HG03571 (cell line): ENCODE results near the gene ARL10.

ENCODE experiments used
- ATAC-seq: cut with Tn5 transposase; IDR thresholded peaks from one replicate; pipeline ENCODE4 v1.9.1; 2021; ENCODE audit not compliant: unreplicated experiment

The ARL10 gene

DNA sequence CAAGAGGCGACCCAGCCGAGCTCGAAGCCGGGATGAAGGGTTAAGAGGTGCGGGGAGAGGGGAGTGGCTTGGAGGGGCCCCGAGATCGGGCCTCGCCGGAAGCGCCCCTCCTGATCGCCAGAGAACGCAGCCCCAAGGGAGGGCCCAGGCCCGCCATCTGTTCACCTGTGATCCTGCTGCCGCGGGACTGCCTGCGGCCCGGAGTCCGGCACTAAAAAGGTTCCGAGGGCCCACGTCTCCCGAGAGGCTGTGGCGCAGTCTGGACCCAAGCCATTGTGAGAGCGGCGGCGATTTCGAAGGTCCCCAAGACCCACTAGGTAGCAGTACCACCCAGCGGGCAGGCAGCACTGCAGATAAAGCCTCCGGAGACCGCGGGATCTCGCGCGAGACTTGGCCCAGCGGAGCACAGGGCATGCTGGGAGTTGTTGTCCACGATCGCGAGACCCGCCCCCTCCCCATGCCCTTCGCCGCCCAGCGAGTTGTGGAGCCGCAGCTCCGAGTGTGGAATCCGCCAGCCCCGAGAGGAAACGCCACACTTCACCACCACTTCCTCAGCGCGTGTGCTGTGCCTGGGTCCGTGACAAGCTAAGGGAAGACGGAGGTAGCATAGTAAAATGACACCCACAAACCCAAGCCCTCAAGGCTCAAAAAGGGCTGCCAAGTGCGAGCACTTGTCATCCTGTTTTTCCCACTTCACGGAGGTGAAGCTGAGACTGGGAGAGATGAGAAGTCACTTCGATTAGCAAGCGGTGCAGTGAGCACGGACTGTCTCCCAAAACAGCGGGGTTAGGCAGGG is 3.7 kb upstream of the ARL10 start, which contains the start of gene KIAA1191:
KIAA1191 (minus strand) TSS at position 328 of the 796 bp plus-strand sequence. CDS start 2,256 bp downstream, outside the sequence.
- peak; percentile 87 for ATAC-seq

DNA sequence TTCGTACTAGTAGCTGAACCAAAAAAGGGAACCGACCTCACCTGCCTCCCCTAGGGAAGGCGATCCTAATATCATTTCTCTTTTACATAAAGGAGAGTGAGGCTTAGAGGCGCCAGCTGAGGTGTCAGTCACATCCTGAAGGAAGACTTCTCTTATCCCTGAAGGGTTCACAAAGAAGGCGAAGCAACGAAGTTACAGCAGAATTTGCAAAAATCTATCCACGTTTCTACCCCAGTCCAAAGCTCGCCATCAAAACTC is 3.1 kb upstream of the ARL10 start:
- peak; percentile 1 for ATAC-seq

DNA sequence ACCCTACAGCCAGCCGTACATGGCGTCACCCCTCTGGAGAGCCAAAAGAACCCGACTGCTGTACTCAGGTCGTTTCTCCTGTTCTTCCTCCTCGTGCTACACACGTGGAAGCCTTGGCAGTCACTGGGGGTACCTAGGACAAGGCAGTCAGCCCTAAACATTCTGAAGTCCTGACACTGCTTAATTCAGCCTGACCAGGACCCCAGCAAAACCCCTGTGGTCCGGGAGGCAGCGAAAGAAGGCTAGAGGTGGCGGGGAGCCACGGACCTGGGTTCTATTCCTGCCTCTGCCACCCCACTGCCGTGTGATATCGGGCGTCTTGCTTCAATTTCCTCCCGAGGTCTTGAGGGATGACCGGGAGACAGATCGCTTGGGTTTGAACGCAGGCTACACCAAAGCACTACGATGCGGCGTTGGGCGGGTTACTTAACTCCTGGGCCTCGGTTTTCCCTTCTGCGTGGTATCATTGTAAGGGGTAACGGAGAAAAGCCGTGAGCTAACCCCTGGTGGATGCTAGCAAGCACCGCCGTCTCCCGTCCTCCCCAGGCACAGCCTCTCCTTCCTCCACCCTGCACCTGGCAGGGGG is 429 bp upstream of the ARL10 start:
- no peak for ATAC-seq

DNA sequence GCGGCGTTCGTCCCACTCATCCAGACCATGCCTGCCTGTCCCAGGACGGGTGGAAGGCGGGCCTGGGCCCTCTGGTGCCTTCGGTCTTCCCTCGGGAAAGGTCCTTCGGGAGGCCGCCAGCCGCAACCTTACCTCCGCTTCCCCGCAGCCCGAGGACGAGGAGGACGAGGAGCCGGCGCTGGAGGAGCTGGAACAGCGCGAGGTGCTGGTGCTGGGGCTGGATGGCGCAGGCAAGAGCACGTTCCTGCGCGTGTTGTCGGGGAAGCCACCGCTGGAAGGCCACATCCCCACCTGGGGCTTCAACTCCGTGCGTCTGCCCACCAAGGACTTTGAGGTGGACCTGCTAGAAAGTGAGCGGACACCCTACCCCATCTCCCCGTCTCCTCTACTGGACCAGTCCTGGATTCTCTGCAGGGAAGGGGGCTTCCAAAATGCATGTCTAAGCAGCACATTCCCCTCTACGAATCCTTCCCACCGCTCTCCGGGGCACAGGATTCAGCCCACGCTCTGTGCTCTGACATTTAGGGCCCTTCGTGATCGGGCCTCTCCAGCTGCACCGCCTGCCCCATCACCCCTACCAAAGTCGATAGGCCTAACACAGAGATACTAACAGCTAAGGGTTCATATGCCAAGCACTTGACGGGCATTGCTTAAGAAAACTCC is 1.1 kb downstream of the ARL10 start:
- ATAC-seq = no peak

DNA sequence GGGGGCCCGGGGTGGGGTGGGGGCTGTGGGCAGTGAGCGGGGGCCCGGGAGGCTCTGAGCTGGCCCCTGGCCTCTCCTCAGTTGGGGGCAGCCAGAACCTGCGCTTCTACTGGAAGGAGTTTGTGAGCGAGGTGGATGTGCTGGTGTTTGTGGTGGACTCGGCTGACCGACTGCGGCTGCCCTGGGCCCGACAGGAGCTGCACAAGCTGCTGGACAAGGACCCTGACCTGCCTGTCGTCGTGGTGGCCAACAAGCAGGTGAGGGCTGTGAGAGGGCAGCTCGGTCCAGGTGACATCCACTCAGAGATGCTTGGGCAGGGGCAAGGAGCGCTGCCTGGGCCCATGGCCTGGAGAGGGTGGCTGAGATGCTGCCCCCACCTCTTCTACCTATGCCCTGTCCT is 3.4 kb downstream of the ARL10 start:
- ATAC-seq = no peak

DNA sequence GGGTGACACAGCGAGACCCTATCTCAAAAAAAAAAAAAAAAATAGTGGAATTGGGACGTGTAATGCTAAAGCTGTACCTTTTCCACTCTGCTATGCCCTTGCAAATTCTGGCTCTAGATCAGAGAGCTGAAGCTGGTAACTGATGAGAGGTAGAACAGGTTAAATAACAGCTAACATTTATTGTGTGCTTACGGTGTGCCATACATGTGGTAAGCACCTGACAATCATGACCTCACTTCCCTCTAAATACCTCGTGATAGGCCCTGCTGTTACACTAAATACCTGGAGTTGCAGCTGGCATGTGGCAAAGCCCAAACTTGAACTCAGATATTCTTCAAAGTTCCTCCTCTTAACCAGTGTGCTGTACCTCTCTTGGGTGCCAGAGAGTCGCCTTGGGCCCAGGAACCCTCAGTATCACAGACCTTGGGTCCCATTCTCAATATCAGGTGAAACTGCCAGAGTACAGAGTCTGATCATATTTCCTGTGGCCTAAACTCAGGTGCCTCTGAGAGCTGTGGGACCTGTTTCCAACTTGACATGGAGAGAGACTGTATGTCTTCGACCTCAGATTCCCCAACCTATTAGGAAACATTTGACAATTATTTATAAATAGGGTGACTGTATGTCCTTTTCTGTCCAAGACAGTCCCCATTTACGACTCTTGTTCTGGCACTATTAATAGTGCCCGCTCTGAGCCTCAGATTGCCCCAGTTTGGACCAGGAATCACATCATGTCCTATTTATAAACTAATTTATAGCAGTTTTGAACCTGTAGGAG is 4.8 kb downstream of the ARL10 start:
- ATAC-seq = no peak

DNA sequence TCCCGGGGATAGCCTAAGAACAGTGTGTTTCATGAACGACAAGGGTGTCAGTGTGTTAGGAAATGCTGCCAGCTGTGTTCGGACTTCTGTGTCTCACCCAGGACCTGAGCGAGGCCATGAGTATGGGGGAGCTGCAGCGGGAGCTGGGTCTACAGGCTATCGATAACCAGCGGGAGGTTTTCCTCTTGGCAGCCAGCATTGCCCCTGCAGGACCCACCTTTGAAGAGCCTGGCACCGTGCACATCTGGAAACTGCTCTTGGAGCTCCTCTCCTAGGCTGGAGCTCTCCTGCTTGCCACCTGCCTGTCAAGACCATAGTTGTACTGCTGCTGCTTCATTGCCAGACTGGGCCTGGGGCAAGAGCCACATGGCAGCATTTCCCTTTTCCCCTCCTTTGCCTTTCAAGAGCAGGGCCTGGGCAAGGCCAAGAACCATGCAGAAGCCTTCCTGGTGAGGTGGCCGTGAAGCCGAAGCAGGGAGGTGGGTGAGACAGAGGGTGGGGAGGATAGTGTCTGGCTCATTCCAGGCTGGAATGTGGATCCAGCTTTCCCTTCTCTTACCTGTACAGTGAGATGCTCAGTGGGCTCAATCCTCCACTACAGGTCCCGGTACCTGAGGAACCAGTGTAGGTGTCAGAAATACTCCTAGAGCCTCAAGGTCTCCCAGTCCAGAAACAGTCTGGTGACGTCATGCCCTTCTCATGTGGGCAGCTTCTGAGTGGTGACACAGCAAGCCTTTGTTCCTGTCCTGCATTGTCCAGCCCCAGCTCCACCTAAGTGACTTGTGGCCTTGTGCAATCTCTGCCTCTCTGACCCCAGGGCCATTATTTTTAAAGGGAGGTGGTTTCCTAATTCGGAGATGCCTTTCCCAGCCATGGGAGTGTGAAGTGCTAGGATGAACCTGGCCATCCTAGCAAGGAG is 6.6 kb downstream of the ARL10 start:
- ATAC-seq = no peak

DNA sequence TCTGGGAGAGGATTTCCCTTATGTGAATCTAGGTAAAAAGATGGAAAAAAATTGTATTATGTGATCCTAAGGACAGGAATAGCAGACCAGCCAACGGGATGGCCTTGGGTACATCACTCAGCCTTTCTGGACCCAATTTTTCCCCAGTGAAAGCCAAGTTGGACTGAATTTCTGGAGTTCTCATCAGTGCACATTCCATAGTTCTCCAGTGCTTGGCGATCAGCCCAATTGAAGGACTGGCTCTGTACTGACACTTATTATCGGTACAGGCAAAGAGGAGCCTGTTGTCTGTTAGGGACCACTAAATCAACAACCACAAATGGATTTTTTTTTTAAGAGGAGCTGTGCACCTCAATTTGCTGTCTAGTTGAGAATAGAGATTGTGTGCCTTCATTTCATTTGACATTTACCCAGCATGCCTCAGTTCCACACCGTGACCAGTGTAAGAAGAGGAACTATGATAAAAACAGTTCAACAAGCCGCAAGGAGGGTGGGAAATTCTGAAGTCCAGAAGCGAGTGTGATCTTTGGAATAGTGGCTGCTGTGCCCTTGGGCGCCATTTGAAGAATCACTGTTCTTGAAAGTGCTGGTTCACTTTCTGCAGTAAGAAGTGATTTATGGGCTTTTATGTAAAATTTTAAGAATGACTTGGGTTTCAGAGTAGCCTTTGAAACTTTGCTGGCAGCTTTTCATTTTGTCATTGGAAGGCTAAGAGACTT is 8.0 kb downstream of the ARL10 start:
- no peak for ATAC-seq

DNA sequence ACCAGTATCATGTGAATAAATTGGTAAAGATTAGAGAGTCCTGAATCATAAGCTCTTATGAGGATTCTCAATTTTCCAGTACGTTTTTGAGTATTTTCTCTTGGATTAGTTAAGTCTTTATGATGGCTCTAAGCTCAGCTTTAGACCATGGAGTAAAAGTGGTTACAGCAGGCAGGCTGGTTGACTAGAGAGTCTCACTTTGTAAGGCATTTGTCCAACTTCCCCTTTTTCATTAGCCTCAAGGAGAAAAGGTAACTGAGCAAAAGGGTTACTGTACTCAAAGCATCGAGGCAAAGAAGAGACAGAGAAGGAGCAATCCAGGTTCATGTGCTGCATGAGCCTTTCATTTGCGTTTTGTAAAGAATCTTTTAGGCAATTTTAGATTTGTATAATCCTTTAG is 14.6 kb downstream of the ARL10 start:
- no peak for ATAC-seq

DNA sequence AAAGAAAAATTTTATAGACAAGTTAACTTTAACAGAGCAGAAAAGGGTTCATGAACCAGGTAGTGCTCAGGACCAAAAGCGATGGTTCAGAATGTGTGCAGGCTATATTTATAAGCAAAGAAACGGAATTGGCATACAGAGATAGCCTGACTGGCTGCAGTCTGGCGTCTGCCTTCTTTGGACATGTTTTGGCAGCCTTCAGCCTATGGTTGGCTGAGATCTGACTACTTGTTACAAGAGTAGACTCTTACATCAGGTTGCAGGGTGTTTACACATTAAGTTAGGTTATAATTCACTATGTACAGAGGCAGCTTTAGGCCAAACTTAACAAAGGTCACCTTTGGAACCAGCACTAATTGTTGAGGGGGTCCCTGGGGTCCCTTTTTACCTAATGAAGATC is 16.1 kb downstream of the ARL10 start:
- no peak for ATAC-seq

DNA sequence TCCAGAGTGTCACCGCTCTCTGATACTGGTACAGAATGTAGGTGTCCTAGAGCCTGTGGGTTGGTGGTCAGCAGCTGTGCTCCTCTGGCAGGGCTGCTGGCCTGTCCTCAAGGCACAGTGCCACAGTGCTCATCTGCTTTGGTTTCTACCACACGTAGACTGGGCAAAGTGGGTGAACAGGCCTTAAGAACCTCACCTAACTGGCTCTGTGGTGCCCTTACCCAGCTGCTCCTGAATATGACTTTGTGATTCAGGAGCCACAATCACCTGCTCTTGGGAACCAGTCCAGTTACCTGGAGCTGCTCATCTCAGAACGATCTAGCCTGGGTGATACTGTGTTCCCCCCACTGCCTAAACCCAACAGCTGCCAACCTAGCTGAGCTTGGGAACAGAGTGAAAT is 16.7 kb downstream of the ARL10 start:
- ATAC-seq = no peak

DNA sequence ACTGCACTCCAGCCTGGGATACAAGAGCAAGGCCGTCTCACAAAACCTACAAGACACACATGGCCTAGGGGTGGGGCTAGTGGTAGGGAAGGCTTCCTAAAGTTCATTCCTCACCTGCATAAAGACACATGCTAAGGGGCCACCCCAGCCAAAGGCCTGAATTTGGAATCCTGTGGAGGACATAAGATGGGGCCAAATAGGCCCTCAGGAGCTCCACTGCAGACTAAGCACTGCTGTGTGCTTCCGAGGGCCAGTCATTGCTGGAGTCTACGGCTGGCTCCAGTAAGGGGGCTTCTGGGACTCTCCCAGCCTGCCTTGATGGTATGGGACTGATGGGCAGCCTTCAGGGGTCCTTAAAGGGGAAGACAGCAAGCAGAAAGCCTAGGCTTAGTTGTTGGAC is 17.4 kb downstream of the ARL10 start:
- ATAC-seq = no peak

DNA sequence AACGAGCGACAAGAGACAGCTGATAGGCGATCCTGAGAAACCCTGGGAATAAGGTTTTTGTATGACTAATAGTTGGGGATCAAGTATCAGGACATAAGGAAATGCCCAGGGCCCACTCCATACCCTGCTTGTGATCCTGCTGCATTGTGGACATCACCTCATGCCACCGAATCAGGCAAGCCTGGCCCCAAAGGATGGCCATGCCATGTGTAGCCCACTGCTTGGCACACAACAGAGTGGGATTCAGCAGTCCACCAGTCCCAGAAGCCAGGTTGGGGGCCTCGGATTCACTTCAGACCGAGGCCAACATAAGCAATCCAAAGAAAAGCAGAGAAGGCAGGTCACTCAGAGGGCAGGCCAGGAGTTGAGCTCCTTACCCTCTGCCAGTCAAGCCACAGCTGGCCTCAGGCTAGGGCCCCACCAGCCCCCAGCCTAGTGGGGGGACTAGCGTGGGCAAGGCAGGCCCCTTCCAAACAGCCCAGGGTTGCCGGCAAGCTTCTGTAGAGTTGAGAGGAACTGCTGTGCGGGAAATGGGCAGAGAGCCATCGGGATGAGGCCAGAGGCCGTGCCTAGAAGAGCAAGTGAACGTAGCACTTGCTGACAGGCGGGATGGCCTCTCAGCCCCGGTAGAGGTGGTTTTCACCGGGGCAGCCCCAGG is 18.1 kb downstream of the ARL10 start:
- ATAC-seq = no peak

DNA sequence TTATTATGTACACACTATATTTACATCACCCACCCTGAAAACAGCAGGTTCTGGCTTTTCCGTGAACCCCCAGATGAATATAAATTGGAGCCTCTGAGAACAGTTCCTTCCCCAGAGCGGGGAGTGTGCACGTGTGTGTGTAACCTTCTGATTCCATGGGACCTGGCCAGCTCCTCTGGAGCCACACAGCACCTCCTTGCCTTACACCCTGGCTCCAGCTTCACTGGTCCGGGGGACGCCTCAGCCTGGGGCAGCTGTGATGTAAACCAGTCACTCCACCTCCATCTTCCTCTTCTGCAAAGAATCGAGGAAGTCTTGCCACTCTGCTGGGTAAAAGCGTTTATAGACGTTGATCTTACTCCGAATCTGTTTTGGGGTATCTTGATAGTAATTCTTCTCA is 18.7 kb downstream of the ARL10 start:
- no peak for ATAC-seq

DNA sequence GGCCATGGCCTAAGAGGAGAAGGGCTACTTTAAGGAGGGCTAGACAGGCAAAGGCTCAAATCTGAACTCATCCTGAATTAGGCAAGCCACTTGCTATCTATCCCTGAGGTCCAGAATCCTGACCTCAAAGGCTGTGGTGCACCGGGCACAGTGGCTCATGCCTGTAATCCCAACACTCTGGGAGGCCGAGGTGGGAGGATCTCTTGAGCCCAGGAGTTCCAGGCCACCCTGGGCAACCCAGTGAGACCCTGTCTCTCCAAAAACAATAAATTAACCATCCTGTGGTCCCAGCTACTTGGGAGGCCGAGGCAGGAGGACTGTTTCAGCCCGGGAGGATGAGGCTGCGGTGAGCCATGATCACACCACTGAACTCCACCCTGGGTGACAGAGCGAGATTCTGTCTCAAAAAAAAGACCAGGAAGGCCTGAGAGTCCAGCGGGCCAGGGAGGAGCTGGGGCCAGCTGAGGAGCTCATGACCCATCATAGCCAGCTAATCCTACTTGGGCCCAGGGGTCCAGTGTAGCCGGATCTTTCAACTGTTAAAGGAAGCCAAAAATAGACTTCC is 19.2 kb downstream of the ARL10 start:
- ATAC-seq = no peak

DNA sequence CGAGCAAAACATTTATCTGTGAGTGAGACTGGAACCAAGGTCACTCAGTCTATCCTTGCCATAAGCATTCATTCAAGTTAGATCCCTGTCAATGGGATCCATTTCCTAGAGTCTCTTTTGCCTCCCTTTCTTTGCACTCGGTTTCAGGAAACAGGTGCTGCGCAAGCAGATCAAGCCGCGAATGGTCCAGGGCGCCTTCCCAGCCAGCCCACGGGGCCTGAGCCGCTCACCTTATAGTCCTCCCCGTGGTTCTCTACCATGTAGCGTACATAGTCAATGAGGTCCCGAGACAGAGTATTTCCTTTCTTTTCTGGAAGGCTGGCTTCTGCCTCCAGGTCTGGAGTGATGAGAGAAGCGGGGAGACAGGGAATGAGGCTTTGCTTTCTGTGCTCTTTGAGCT is 19.7 kb downstream of the ARL10 start:
- no peak for ATAC-seq

DNA sequence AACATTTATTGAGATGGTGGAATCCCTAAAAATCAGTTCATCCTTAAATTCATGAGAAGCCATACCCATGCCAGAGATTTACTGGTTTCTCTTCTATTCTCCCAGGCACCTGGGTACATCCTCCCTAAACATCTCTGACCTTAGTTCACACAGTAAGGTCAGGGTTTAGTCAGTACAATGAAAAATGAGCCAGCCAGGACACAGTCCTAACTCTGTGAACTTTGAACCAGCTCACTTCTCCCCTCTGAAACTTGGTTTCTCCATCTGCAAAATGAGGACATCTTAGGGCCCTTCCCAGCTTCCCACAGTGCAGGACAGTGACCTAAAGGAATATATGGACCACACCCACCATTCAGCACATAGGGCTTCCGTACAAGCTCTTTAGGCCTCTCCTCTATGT is 21.2 kb downstream of the ARL10 start:
- ATAC-seq = no peak

DNA sequence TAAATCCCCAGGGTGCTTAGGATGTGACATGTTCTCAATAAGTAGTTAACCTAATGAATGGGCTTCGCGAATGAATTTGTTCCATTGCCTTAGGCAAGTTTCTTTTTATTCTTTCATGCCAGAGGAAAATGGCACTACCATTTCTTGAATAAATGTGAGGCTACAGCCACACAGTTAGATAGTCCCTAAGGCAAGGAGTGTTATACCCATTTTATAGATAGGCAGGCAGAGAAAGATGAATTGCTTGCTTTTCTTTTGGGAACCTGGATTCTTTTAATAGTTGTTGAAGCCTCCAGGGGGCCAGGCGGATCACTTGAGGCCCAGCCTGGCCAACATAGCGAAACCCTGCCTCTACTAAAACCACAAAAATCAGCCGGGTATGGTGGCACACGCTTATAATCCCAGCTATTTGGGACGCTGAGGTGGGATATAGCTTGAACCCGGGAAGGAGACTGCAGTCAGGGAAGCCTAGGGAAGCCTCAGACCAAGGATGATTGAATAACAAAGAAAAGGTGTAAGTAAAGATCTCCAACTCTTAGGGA is 22.2 kb downstream of the ARL10 start:
- ATAC-seq = no peak

DNA sequence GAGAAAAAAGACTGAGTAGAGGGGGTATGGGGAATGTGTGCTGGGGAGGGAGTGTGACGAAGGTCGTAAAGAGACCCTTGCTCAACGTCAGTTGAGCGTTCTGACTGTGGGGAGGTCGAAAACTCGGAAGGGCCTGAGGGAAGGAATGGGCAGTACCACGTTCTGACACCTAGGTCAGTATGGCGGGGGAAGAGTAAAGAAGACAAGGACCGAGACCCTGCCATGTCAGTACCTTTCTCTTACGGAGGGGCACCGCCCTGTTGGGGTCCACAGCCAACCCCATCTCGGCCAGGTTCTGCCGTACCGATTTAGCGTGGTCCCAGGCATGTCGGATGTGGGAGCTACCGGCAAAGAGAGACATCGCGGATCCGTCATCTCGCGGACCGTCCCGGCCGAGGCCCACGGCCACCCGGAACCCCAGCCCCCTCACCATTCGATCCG is 22.7 kb downstream of the ARL10 start:
- ATAC-seq = peak; percentile 0
